GM19324 (cell line): ENCODE data around the gene ARHGAP22.

Source experiments
- ATAC-seq: cut with Tn5 transposase; IDR thresholded peaks from one replicate; pipeline ENCODE4 v1.9.1; 2021; ENCODE audit warnings: mild to moderate bottlenecking, moderate library complexity; ENCODE audit not compliant: unreplicated experiment, low FRiP score

The ARHGAP22 gene

GRCh38 chr10:48406658-48407057 is 198.2 kb downstream of the ARHGAP22 start:
- ATAC-seq: no peak

- ATAC-seq: no peak
These were observed 198.7 kb downstream of the ARHGAP22 start for GRCh38 chr10:48406204-48406603.

GRCh38 chr10:48404646-48405045 is 200.2 kb downstream of the ARHGAP22 start:
- ATAC-seq: no peak

- ATAC-seq: no peak
These were observed 204.0 kb downstream of the ARHGAP22 start for GRCh38 chr10:48400850-48401220.

- ATAC-seq: no peak
These were observed 204.6 kb downstream of the ARHGAP22 start for GRCh38 chr10:48400129-48400849.

GRCh38 chr10:48399551-48399950 is 205.3 kb downstream of the ARHGAP22 start:
- no peak for ATAC-seq

- ATAC-seq: no peak
These were observed 205.8 kb downstream of the ARHGAP22 start for GRCh38 chr10:48399056-48399541.

- ATAC-seq: no peak
These were observed 206.6 kb downstream of the ARHGAP22 start for GRCh38 chr10:48398261-48398660.
